Astrocyte (in vitro differentiated cells and primary cell): ENCODE measurements around the gene SRCIN1. TPM values are rescaled to one million over a fixed set of nuclear protein-coding genes. Genes with fewer than 3 reads are reported as not detected.
A peak's percentile ranks its signal among the peaks of the same experiment; 100 is the strongest.

Experiments
- DNase-seq: peaks from one replicate; pipeline ENCODE4 v3.0.0-alpha.2; 2010; ENCODE audit warnings: low read depth
- FAIRE-seq: peaks from 2 replicates; lab custom pipeline; 2011; peaks lifted over from hg19 to GRCh38; lab: Jason Lieb, UNC
- H2AFZ ChIP-seq: 2 replicates; pipeline ENCODE4 v1.6.0; 2012; ENCODE audit warnings: low read depth, low read length, inconsistent platforms
- H3K27ac ChIP-seq: 2 replicates; pipeline ENCODE4 v1.5.1; 2011; ENCODE audit warnings: low read depth, low read length, inconsistent platforms
- H3K27me3 ChIP-seq: 2 replicates; pipeline ENCODE4 v1.6.0; 2011; ENCODE audit warnings: low read length, inconsistent platforms; ENCODE audit not compliant: insufficient read depth
- H3K36me3 ChIP-seq: 2 replicates; pipeline ENCODE4 v1.5.1; 2011; ENCODE audit warnings: low read length, inconsistent platforms; ENCODE audit not compliant: insufficient read depth
- H3K4me1 ChIP-seq: 2 replicates; pipeline ENCODE4 v1.5.1; 2011; ENCODE audit warnings: low read length, inconsistent platforms; ENCODE audit not compliant: insufficient read depth
- H3K4me2 ChIP-seq: 2 replicates; pipeline ENCODE4 v1.6.0; 2012; ENCODE audit warnings: low read length, inconsistent platforms
- H3K4me3 ChIP-seq: 2 replicates; pipeline ENCODE4 v1.5.1; 2011; ENCODE audit warnings: low read depth, mild to moderate bottlenecking, low read length, inconsistent platforms; ENCODE audit not compliant: insufficient read depth
- H3K79me2 ChIP-seq: 2 replicates; pipeline ENCODE4 v1.6.0; 2012; ENCODE audit warnings: mild to moderate bottlenecking, low read length, inconsistent platforms; ENCODE audit not compliant: insufficient read depth
- H3K9ac ChIP-seq: 2 replicates; pipeline ENCODE4 v1.6.0; 2012; ENCODE audit warnings: mild to moderate bottlenecking, low read length, inconsistent platforms
- H3K9me3 ChIP-seq: 2 replicates; pipeline ENCODE4 v1.5.1; 2012; ENCODE audit warnings: low read depth, mild to moderate bottlenecking, low read length, inconsistent platforms; ENCODE audit not compliant: insufficient read depth
- H4K20me1 ChIP-seq: 2 replicates; pipeline ENCODE4 v1.6.0; 2012; ENCODE audit warnings: low read length, inconsistent platforms; ENCODE audit not compliant: insufficient read depth
- H3K27ac Mint-ChIP-seq: one replicate; pipeline ENCODE4 v1.8.0; 2021; ENCODE audit warnings: mild to moderate bottlenecking, mixed read lengths; ENCODE audit not compliant: unreplicated experiment
- H3K27me3 Mint-ChIP-seq: one replicate; pipeline ENCODE4 v1.8.0; 2021; ENCODE audit warnings: low read depth, mixed read lengths; ENCODE audit not compliant: unreplicated experiment
- H3K36me3 Mint-ChIP-seq: one replicate; pipeline ENCODE4 v1.8.0; 2021; ENCODE audit warnings: low read depth, mixed read lengths; ENCODE audit not compliant: unreplicated experiment
- H3K4me1 Mint-ChIP-seq: one replicate; pipeline ENCODE4 v1.8.0; 2021; ENCODE audit warnings: low read depth, mixed read lengths; ENCODE audit not compliant: unreplicated experiment
- H3K4me3 Mint-ChIP-seq: one replicate; pipeline ENCODE4 v1.8.0; 2021; ENCODE audit warnings: mild to moderate bottlenecking, moderate library complexity, mixed read lengths; ENCODE audit not compliant: unreplicated experiment
- H3K9me3 Mint-ChIP-seq: one replicate; pipeline ENCODE4 v1.8.0; 2021; ENCODE audit warnings: mild to moderate bottlenecking, mixed read lengths; ENCODE audit not compliant: unreplicated experiment
- EZH2 ChIP-seq: IDR thresholded peaks from 2 replicates; pipeline ENCODE4 v1.6.1; 2012; ENCODE audit warnings: mild to moderate bottlenecking, low read length, inconsistent platforms; ENCODE audit not compliant: insufficient read depth
- total RNA-seq: library from RNA; stranded (reverse); gene quantifications from 2 replicates; pipeline ENCODE4 v1.2.1, GENCODE V29; 2021
- TF ChIP-seq, protein P1 (sequence below): IDR thresholded peaks from 2 replicates; pipeline ENCODE4 v1.5.1; 2011; ENCODE audit warnings: low read depth, mild to moderate bottlenecking, inconsistent platforms, low read length, moderate library complexity; ENCODE audit not compliant: insufficient read depth

The SRCIN1 gene
- total RNA-seq, 1 donor from 2014 or later, result 1.5 TPM

DNA sequence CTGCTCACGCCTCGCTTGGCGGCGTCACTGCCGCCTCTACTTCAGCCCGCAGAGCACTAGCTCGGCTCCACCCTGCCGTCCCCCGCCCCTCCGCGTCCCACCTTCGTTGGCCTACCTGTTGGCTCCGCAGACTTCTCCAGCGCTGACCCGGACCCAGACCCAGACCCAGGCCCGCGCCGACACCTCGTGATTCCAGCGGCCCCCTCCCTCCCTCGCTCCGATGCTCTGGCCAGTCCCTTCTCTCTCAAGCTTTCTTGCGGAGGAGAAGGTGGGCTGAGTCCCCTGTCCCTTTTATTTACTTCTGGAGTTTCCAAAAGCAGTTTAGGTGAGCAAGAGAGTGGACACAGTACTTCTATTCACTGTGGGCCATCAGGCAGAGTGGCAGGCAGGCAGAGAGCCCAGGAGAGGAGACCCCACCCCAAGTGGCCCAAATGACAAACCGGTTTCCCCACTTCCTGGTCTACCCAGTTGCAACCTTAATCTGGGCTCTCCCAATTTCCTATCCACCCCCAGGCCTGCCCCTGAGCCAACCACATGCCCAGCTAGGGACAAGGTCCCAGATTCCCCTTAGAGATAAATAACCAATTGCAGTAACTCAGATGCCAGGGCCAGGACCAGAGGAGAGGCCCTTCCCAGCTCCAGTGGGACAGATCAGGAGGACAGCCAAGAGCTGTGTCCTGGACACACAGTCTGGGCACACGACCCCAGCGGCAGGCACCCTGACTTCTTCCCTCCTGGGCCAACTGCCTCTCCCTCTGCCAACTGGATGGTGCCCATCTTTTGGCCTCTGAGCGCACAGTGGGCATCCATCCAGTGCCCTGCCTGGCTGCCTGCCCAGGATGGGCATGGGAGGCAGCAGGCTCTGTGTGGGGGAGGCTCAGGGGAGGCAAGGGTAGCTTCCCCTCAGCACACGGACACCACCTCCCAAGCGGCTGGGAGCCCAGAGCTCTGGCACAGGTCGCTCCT is 1.2 kb upstream of the SRCIN1 start:
- no peak overlapping the region for H3K27ac ChIP-seq
- H3K27me3 ChIP-seq, result peaks cover 47% of the 10 kb centered on the region
- DNase-seq (no peak), FAIRE-seq (no peak)
- H3K9me3 ChIP-seq, result peaks cover 5% of the 10 kb centered on the region
- peaks cover 6% of the 10 kb centered on the region for H4K20me1 ChIP-seq
- peak overlapping the region; percentile 80 for H3K4me2 ChIP-seq
- Mint-ChIP-seq H3K9me3 (peaks cover 1% of the 10 kb centered on the region), H3K36me3 (no peaks in the 10 kb centered on the region), H3K4me1 (peaks cover 4% of the 10 kb centered on the region), H3K4me3 (no peak overlapping the region), H3K27me3 (peaks cover 55% of the 10 kb centered on the region), H3K27ac (peak overlapping the region; percentile 26)
- no peak overlapping the region for H2AFZ ChIP-seq
- no peaks in the 10 kb centered on the region for H3K4me1 ChIP-seq
- no peaks in the 10 kb centered on the region for H3K79me2 ChIP-seq
- H3K4me3 ChIP-seq, result no peak overlapping the region
- TF ChIP-seq EZH2, result peak; percentile 62
- TF ChIP-seq, protein P1, sequence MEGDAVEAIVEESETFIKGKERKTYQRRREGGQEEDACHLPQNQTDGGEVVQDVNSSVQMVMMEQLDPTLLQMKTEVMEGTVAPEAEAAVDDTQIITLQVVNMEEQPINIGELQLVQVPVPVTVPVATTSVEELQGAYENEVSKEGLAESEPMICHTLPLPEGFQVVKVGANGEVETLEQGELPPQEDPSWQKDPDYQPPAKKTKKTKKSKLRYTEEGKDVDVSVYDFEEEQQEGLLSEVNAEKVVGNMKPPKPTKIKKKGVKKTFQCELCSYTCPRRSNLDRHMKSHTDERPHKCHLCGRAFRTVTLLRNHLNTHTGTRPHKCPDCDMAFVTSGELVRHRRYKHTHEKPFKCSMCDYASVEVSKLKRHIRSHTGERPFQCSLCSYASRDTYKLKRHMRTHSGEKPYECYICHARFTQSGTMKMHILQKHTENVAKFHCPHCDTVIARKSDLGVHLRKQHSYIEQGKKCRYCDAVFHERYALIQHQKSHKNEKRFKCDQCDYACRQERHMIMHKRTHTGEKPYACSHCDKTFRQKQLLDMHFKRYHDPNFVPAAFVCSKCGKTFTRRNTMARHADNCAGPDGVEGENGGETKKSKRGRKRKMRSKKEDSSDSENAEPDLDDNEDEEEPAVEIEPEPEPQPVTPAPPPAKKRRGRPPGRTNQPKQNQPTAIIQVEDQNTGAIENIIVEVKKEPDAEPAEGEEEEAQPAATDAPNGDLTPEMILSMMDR, result no peak
- H3K36me3 ChIP-seq, result no peaks in the 10 kb centered on the region
- no peak overlapping the region for H3K9ac ChIP-seq

DNA sequence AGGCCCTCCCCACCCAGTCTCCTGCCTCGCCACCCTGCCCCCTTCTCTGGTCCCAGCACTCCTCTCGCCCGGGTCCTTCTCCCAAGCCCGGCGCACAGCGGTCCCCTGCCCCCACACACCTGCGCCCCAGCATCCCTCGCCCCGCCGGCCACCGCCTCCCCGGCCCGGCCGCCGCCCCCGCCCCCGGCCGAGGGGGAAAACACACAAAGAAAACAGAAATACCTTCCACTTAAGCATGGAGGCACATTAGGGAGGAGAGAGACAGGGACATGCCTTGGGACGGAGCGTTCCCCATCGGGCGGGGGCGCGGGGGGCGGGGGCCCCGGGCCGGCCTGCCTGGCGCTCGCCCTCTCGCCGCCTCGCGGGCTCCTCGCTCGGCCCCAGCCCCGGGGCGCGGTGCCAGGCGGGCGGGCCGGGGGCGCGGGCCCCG is 326 bp downstream of the SRCIN1 start:
- TF ChIP-seq EZH2, result no peak
- TF ChIP-seq, protein P1, result no peak
- Histone ChIP-seq H3K36me3 (no peaks in the 10 kb centered on the region), H3K27me3 (peaks cover 45% of the 10 kb centered on the region), H3K27ac (no peak overlapping the region), H3K9ac (no peak overlapping the region), H4K20me1 (peaks cover 6% of the 10 kb centered on the region), H3K4me2 (peak overlapping the region; percentile 80), H3K9me3 (no peaks in the 10 kb centered on the region), H3K4me1 (no peaks in the 10 kb centered on the region), H3K79me2 (no peaks in the 10 kb centered on the region), H2AFZ (no peak overlapping the region), H3K4me3 (no peak overlapping the region)
- peaks cover 51% of the 10 kb centered on the region for H3K27me3 Mint-ChIP-seq
- H3K9me3 Mint-ChIP-seq, result no peaks in the 10 kb centered on the region
- H3K4me3 Mint-ChIP-seq, result no peak overlapping the region
- H3K27ac Mint-ChIP-seq, result no peak overlapping the region
- FAIRE-seq (no peak), DNase-seq (no peak)
- peaks cover 9% of the 10 kb centered on the region for H3K4me1 Mint-ChIP-seq
- H3K36me3 Mint-ChIP-seq, result no peaks in the 10 kb centered on the region
